Activated CD8-positive, alpha-beta T cell treated with anti-CD3 and anti-CD28 coated beads for 36 hours (primary cell): Measurements from ENCODE around the gene DCDC1. TPM values are rescaled to one million over a fixed set of nuclear protein-coding genes. Genes with fewer than 3 reads are reported as not detected.

Experiments used
- ATAC-seq: fragments of 200-7000 bp; cut with Tn5 transposase; one replicate; pipeline ENCODE4 v1.10.0; 2021; ENCODE audit warnings: mild to moderate bottlenecking, moderate library complexity
- CTCF ChIA-PET: fragments of 350-600 bp; sonication (Branson Sonifier 250); formaldehyde crosslinking; loops from one replicate; lab custom pipeline; 2021; ENCODE audit warnings: antibody characterized with exemption; lab: Charles Lee
- POLR2A ChIA-PET: fragments of 350-600 bp; sonication (Branson Sonifier 250); formaldehyde crosslinking; loops from one replicate; lab custom pipeline; 2021; ENCODE audit warnings: antibody characterized with exemption; lab: Charles Lee
- DNase-seq: peaks from one replicate; pipeline ENCODE4 v3.0.0-alpha.2; 2020
- H3K27ac Mint-ChIP-seq: one replicate; pipeline ENCODE4 v1.8.0; 2021; ENCODE audit warnings: mild to moderate bottlenecking, mixed read lengths
- H3K27me3 Mint-ChIP-seq: one replicate; pipeline ENCODE4 v1.8.0; 2021; ENCODE audit warnings: mixed read lengths
- H3K36me3 Mint-ChIP-seq: one replicate; pipeline ENCODE4 v1.8.0; 2021; ENCODE audit warnings: low read depth, mixed read lengths
- H3K4me1 Mint-ChIP-seq: one replicate; pipeline ENCODE4 v1.8.0; 2021; ENCODE audit warnings: low read depth, mixed read lengths
- H3K4me3 Mint-ChIP-seq: one replicate; pipeline ENCODE4 v1.8.0; 2021; ENCODE audit warnings: mild to moderate bottlenecking, moderate library complexity, mixed read lengths
- H3K9me3 Mint-ChIP-seq: one replicate; pipeline ENCODE4 v1.8.0; 2021; ENCODE audit warnings: mixed read lengths
- intact Hi-C: fragments of 100-400 bp; cut with micrococcal nuclease; formaldehyde crosslinking; loops from one replicate; pipeline ENCODE4 v1.10.0; 2022
- total RNA-seq, 2 experiments: library from RNA; stranded (reverse); gene quantifications; one replicate each; pipeline ENCODE4 v1.2.3, GENCODE V29; 2021
- TF ChIP-seq, protein P1 (sequence below): fragments of 200-600 bp; IDR thresholded peaks from one replicate; pipeline ENCODE4 v1.8.0; 2022; ENCODE audit warnings: antibody characterized with exemption, mild to moderate bottlenecking

Gene DCDC1
- total RNA-seq, 2 experiments from 2014 or later = not detected

DNA sequence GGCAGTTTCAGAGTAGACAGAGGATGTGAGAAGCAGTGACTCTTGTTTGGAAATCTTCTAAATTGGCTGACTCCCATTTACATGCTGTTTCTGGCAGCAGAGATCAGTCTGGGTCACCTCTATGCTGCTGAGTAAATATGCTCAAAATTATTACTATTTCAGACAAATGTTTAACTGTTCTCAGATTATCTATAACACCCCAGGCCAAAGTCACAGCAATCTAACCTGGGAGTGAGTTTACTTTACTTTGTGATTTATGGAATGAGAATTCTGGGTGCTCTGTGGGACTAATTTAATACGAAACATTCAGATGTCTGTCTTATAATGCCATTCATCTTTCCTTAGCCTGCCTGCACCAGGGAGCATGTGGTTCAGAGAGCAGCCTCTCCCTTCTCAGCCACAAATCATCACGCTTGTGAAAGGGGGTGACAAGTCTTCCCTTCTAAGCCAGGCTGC is 500.9 kb downstream of the DCDC1 start:
- Mint-ChIP-seq H3K9me3 (no peaks in the 10 kb centered on the region), H3K27ac (no peak overlapping the region), H3K4me1 (no peaks in the 10 kb centered on the region), H3K36me3 (no peaks in the 10 kb centered on the region), H3K4me3 (no peak overlapping the region), H3K27me3 (no peaks in the 10 kb centered on the region)
- no peak for DNase-seq
- TF ChIP-seq, protein P1, sequence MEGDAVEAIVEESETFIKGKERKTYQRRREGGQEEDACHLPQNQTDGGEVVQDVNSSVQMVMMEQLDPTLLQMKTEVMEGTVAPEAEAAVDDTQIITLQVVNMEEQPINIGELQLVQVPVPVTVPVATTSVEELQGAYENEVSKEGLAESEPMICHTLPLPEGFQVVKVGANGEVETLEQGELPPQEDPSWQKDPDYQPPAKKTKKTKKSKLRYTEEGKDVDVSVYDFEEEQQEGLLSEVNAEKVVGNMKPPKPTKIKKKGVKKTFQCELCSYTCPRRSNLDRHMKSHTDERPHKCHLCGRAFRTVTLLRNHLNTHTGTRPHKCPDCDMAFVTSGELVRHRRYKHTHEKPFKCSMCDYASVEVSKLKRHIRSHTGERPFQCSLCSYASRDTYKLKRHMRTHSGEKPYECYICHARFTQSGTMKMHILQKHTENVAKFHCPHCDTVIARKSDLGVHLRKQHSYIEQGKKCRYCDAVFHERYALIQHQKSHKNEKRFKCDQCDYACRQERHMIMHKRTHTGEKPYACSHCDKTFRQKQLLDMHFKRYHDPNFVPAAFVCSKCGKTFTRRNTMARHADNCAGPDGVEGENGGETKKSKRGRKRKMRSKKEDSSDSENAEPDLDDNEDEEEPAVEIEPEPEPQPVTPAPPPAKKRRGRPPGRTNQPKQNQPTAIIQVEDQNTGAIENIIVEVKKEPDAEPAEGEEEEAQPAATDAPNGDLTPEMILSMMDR = no peak
- intact Hi-C loops = no loop called here
- CTCF ChIA-PET = no interaction called here
- POLR2A ChIA-PET = no interaction called here
- no peak for ATAC-seq

DNA sequence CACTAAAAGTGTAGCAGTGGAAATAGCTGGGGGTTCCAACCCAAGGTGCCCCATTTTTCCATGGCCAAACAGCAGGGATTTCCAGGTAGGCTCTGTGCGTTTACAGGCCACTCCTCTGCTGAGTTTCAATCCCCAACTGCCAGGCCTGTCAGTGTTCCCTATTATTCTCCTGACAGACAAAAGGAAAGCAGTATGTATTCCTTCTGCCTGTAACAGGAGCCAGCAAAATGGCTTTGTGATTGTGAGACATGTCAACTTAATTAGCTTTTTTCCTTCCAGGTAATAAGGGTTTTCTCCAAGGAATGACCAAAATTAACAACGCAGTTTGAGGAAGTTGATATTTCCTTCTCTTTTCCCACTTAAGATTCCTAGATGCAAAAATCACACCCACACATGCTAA is 506.3 kb downstream of the DCDC1 start:
- no peak overlapping the region for H3K27ac Mint-ChIP-seq
- H3K9me3 Mint-ChIP-seq = no peaks in the 10 kb centered on the region
- H3K36me3 Mint-ChIP-seq = no peaks in the 10 kb centered on the region
- POLR2A ChIA-PET = no interaction called here
- TF ChIP-seq, protein P1 = no peak
- no peaks in the 10 kb centered on the region for H3K4me1 Mint-ChIP-seq
- intact Hi-C loops = no loop called here
- H3K4me3 Mint-ChIP-seq = no peak overlapping the region
- no peak for DNase-seq
- no peaks in the 10 kb centered on the region for H3K27me3 Mint-ChIP-seq
- no peak for ATAC-seq
- CTCF ChIA-PET = no interaction called here

DNA sequence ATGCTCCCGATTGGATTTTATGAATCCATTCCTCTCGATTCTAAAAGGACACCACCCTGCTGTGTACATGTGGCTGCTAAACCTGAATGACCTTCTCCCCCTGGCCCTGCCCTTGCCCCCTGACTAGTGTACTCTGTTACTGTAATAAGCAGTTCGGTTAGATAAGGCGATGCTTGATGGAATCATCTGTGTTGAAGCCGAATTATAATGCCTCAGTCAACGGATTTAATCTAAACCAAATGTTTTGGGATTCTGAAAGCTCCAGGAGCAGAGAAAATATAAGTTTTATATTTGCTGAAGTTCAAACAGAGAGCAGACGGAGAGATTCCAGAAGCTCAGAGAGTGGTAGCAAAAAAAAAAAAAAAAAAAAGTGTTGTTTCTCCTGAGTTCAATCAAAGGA is 508.0 kb downstream of the DCDC1 start:
- Mint-ChIP-seq H3K4me3 (no peak overlapping the region), H3K36me3 (no peaks in the 10 kb centered on the region), H3K27me3 (no peaks in the 10 kb centered on the region), H3K27ac (no peak overlapping the region), H3K9me3 (no peaks in the 10 kb centered on the region), H3K4me1 (no peaks in the 10 kb centered on the region)
- no peak for ATAC-seq
- TF ChIP-seq, protein P1 = no peak
- intact Hi-C loops = no loop called here
- DNase-seq = no peak
- ChIA-PET CTCF (no interaction called here), POLR2A (no interaction called here)

DNA sequence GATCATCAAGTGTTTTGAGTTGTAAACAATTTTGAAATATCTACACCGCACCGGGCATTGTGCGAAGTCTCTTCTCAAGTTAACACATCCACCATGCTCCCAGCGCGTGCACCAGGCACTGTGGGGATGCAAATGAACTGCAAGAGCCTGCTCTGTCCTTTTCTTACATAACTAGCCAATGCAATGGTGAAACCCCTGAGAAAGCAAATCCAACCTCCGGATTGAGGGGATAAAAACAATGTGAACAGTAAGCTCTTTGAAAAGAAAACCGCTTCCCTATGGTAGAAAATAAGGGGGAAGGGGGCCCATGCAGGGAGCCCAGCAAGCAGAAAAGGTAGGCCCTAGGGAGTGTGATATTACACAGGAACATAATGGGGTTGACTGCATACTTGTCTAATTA is 508.5 kb downstream of the DCDC1 start:
- ATAC-seq = no peak
- ChIA-PET CTCF (interaction anchor here (1.0 kb wide), 1 partner anchor 516 kb away, joined by 4 read pairs; no protein-coding TSS in a partner anchor), POLR2A (no interaction called here)
- Mint-ChIP-seq H3K36me3 (no peaks in the 10 kb centered on the region), H3K9me3 (no peaks in the 10 kb centered on the region), H3K4me3 (no peak overlapping the region), H3K4me1 (no peaks in the 10 kb centered on the region), H3K27me3 (no peaks in the 10 kb centered on the region), H3K27ac (no peak overlapping the region)
- intact Hi-C loops = no loop called here
- no peak for DNase-seq
- TF ChIP-seq, protein P1 = no peak

DNA sequence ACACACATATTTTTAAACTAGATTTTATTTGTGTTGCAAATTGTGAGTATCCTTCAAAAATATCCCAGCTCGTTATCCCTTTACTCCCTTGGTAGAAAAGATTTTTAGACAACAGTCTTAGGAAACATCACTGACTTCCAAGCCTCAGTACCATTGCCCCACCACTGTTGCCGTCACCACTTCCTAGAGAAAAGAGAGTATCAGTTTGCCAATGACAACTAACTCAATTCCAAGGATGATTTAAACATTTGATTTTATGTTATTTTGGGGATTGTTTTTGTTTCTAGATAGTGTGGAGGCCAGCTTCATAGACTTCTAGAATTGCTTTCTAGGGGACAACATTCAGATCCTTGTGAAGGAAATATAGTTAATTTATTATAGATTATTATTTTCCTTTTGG is 509.4 kb downstream of the DCDC1 start:
- no peaks in the 10 kb centered on the region for H3K36me3 Mint-ChIP-seq
- intact Hi-C loops = no loop called here
- CTCF ChIA-PET = interaction anchor here (1.0 kb wide), 1 partner anchor 515 kb away, joined by 4 read pairs; no protein-coding TSS in a partner anchor
- no peaks in the 10 kb centered on the region for H3K9me3 Mint-ChIP-seq
- POLR2A ChIA-PET = no interaction called here
- no peaks in the 10 kb centered on the region for H3K4me1 Mint-ChIP-seq
- H3K27ac Mint-ChIP-seq = no peak overlapping the region
- TF ChIP-seq, protein P1 = no peak
- no peak overlapping the region for H3K4me3 Mint-ChIP-seq
- ATAC-seq = no peak
- no peaks in the 10 kb centered on the region for H3K27me3 Mint-ChIP-seq
- DNase-seq = no peak
